ENCODE measurements around the gene TEN1. TPM values are rescaled to one million over a fixed set of nuclear protein-coding genes. Genes with fewer than 3 reads are reported as not detected.

The TEN1 gene
- total and polyA plus RNA-seq, 2 of the 4 experiments (the other 2 are of a cell fraction): 14.7 to 17.9 TPM

DNA sequence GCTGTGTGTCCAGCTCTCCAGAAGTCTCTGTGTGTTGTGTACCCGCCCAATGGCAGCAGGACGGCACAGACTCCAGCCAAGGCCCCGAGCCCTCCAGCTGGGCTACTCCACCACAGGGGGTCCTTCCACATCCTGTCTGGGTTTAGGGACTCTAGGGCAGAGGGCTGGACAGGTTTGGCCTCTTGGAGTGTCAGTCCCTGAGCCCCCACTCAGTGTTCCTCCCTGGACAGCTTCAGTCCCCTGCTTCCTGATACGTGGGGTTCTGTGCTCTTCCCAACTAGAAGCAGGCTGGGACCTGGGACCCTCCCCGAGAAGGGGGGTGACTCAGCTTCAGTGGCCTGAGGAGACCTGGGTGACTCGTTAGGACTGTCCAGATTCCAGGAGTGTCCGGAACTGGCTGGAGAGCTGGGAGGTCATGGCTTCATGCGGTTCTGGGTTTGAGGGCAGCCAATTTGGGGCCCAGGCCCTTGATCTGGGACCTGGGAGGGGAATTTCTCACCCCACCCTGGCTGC lies 25.8 kb downstream of the TEN1 start:
- 0 out of 2 replicates have a peak overlapping the region, but pooled peaks have one; percentile 6 for H3K27ac ChIP-seq (ENCODE audit: insufficient read depth, low read length)
- H3K23ac ChIP-seq (ENCODE audit: low read depth, low read length): no peak overlapping the region
- H2BK5ac ChIP-seq (ENCODE audit: low read depth, low read length, poor library complexity, severe bottlenecking): no peak overlapping the region
- no peak overlapping the region for H3K4me3 ChIP-seq (ENCODE audit: insufficient read depth, low read depth, low read length)
- ChIA-PET POLR2A (ENCODE audit: unreplicated experiment) (no interaction called here), CTCF (interaction anchor here (1.5 to 2.0 kb wide), 3 partner anchors 9 to 100 kb away, joined by 5 to 7 read pairs (median 6); partner anchors contain the start of genes ACOX1, MRPL38 and TEN1)
- 79% methylated on average over 2 of the region's 8 CpGs; no CpG with 5 or more reads in 1 of the 2 experiments for WGBS, 2 experiments (ENCODE audit: extremely low coverage in 2 of 2, insufficient read length in 1 of 2)
- peak overlapping the region; percentile 41 to 66; a peak in 1 of 4 replicates for H4K8ac ChIP-seq (ENCODE audit: low read depth in 2 of 2, low read length in 2 of 2)
- H2AK5ac ChIP-seq (ENCODE audit: low read depth, low read length): peak overlapping the region; percentile 78; the same call in 1 of the 2 replicates
- no peaks in the 10 kb centered on the region for H4K20me1 ChIP-seq (ENCODE audit: insufficient read depth, low read length)
- no peak overlapping the region for H3K18ac ChIP-seq (ENCODE audit: low read depth, low read length)
- H3K4me2 ChIP-seq (ENCODE audit: low read depth, low read length): no peak overlapping the region
- intact Hi-C loops (cut with micrococcal nuclease) (loop anchor here (1.0 to 5.0 kb wide), 2 partner anchors 100 to 292 kb away; no protein-coding TSS in a partner anchor), in situ Hi-C loops (cut with MboI; ENCODE audit: low sequenced_read_pairs) (loop anchor here (5.0 kb wide), 1 partner anchor 93 kb away; no protein-coding TSS in a partner anchor), dilution Hi-C loops (cut with HindIII; ENCODE audit: low sequenced_read_pairs, unreplicated experiment) (no loop called here)
- no peak overlapping the region for H4K5ac ChIP-seq (ENCODE audit: low read depth, low read length)
- no peaks in the 10 kb centered on the region for H3K27me3 ChIP-seq (ENCODE audit: control insufficient read depth, insufficient read depth, low read length)
- no peak overlapping the region for H2BK15ac ChIP-seq (ENCODE audit: low read depth, low read length)
- no peak overlapping the region for H3K56ac ChIP-seq (ENCODE audit: extremely low read depth, insufficient read depth, low read length)
- peak overlapping the region; percentile 65 for H3K4ac ChIP-seq (ENCODE audit: low read depth, low read length)
- no peak overlapping the region; the same call in 1 of the 2 replicates for H3K14ac ChIP-seq (replicated peaks; ENCODE audit: low read depth, low read length)
- H2AFZ ChIP-seq (replicated peaks; ENCODE audit: low read length, poor library complexity): peak overlapping the region; percentile 63
- H4K91ac ChIP-seq (ENCODE audit: insufficient read depth, low read depth, low read length): peak overlapping the region; percentile 49; the same call in 1 of the 2 replicates
- peaks cover 0 to 3% of the 10 kb centered on the region in 2 experiments; a peak in 1 of 4 replicates for H3K79me1 ChIP-seq (ENCODE audit: low read depth in 1 of 2, low read length in 2 of 2)
- no peaks in the 10 kb centered on the region for H3K9me1 ChIP-seq (ENCODE audit: insufficient read depth, low read length)
- TF ChIP-seq CHD1 (IDR thresholded peaks at IDR 0.05; ENCODE audit: low read depth, low read length) (no peak), FOS (IDR thresholded peaks at IDR 0.05; ENCODE audit: low read depth, low read length) (peak; percentile 53; the same call in 1 of the 2 replicates)
- H3K9ac ChIP-seq (ENCODE audit: low read depth, low read length): no peak overlapping the region
- peak overlapping the region; percentile 21 for H2AK9ac ChIP-seq (replicated peaks; ENCODE audit: low read depth, low read length, poor library complexity)
- peak; percentile 58 for DNase-seq
- H2BK120ac ChIP-seq (ENCODE audit: low read depth, low read length): peak overlapping the region; percentile 44
- H3K4me1 ChIP-seq (ENCODE audit: control insufficient read depth, insufficient read depth, low read length): peaks cover 7% of the 10 kb centered on the region
- no peaks in the 10 kb centered on the region for H3K9me3 ChIP-seq (ENCODE audit: control insufficient read depth, insufficient read depth, low read length)
- peak overlapping the region; percentile 62; the same call in 1 of the 2 replicates for H2BK20ac ChIP-seq (ENCODE audit: low read depth, low read length)
- H3K36me3 ChIP-seq (ENCODE audit: control insufficient read depth, insufficient read depth, low read length): peaks cover 3% of the 10 kb centered on the region; the same call in 1 of the 2 replicates
- peak; percentile 49 for ATAC-seq (ENCODE audit: low read depth)
- no TSS peak for BruUV-seq (replicated peaks)
